ENCODE results near the gene PSMB2. TPM values are rescaled to one million over a fixed set of nuclear protein-coding genes. Genes with fewer than 3 reads are reported as not detected.

Gene PSMB2
- polyA plus RNA-seq, 2 of the 4 experiments (the other 2 are of a cell fraction), result 84.6 to 88.3 TPM

- TF ChIP-seq ELK1 (IDR thresholded peaks at IDR 0.05; ENCODE audit: low read depth, low read length) (no peak), CBX2 (IDR thresholded peaks at IDR 0.05; ENCODE audit: borderline replicate concordance, low read depth) (no peak), KDM5A (IDR thresholded peaks at IDR 0.05) (no peak), RARB (CRISPR knock-in tag; IDR thresholded peaks at IDR 0.05) (no peak), ATOH8 (CRISPR knock-in tag; IDR thresholded peaks at IDR 0.05; ENCODE audit: low read depth) (no peak), TP53 (CRISPR knock-in tag; IDR thresholded peaks at IDR 0.05) (no peak), ZC3H11A (IDR thresholded peaks at IDR 0.05) (no peak), EHF (CRISPR knock-in tag; IDR thresholded peaks at IDR 0.05) (no peak), NFE2L2 (conservative IDR thresholded peaks at IDR 0.05; ENCODE audit: low read length) (no peak), EHMT2 (IDR thresholded peaks at IDR 0.05; ENCODE audit: low read depth) (no peak), HOXB13 (CRISPR knock-in tag; IDR thresholded peaks at IDR 0.05; ENCODE audit: low read depth) (no peak), RAD21 (conservative IDR thresholded peaks at IDR 0.05 in 1 of 2, IDR thresholded peaks at IDR 0.05 in 1 of 2) (no peak), RNF2 (IDR thresholded peaks at IDR 0.05; ENCODE audit: borderline replicate concordance, low read depth) (no peak), MYC (IDR thresholded peaks at IDR 0.05; ENCODE audit: borderline replicate concordance, low read length) (no peak), KDM1A (IDR thresholded peaks at IDR 0.05; ENCODE audit: low read depth) (no peak), CHD2 (IDR thresholded peaks at IDR 0.05; ENCODE audit: low read length, partially characterized antibody) (no peak), ZFP36 (IDR thresholded peaks at IDR 0.05; ENCODE audit: borderline replicate concordance, partially characterized antibody) (no peak)
- no peak for FAIRE-seq
- ATAC-seq, result peak in 1 of 2 experiments; percentile 44; a peak in 2 of 6 replicates
- no peak overlapping the region for H3K4me3 ChIP-seq
- ChIA-PET CTCF (interaction anchor here (1.6 to 2.3 kb wide), 3 partner anchors 15 to 81 kb away, joined by 5 to 11 read pairs (median 8); no protein-coding TSS in a partner anchor), POLR2A (no interaction called here)
- DNase-seq (ENCODE audit: low read depth in 1 of 2, low spot score in 1 of 2), result peak; percentile 11 to 31
- H3K4me2 ChIP-seq, result no peak overlapping the region
- no peaks in the 10 kb centered on the region for H3K9me3 ChIP-seq
- no peaks in the 10 kb centered on the region for H3K4me1 ChIP-seq
- no peak overlapping the region for H3K27ac ChIP-seq
- 1% methylated on average over 3 of the region's 3 CpGs for WGBS (ENCODE audit: missing lambda C conversion rate)
These were observed 4.7 kb upstream of the PSMB2 start for GRCh38 chr1:35646043-35646442.

GRCh38 chr1:35644204-35644603, 2.9 kb upstream of the PSMB2 start:
- H3K4me1 ChIP-seq, result peaks cover 8% of the 10 kb centered on the region; the same call in 2 of the 3 replicates
- ChIA-PET POLR2A (no interaction called here), CTCF (interaction anchor here (2.3 kb wide), 1 partner anchor 16 kb away, joined by 5 read pairs; no protein-coding TSS in a partner anchor)
- 3% methylated on average over 2 of the region's 2 CpGs for whole genome bisulfite sequencing (ENCODE audit: missing lambda C conversion rate)
- no peaks in the 10 kb centered on the region for H3K9me3 ChIP-seq
- no peak overlapping the region for H3K27ac ChIP-seq
- DNase-seq (ENCODE audit: low read depth in 1 of 2, low spot score in 1 of 2) (no peak), FAIRE-seq (no peak), ATAC-seq (no peak)
- no peak for TF ChIP-seq CHD2 (IDR thresholded peaks at IDR 0.05; ENCODE audit: low read length, partially characterized antibody)
- H3K4me3 ChIP-seq, result no peak overlapping the region
- H3K4me2 ChIP-seq, result no peak overlapping the region

- H3K4me2 ChIP-seq, result peak overlapping the region; percentile 84
- H3K4me3 ChIP-seq, result peak overlapping the region; percentile 90
- no peak for FAIRE-seq
- H3K27ac ChIP-seq, result peak overlapping the region; percentile 92 to 96
- ATAC-seq, result peak in 1 of 2 experiments; percentile 31; a peak in 3 of 6 replicates
- ChIA-PET POLR2A (interaction anchor here (0.7 to 0.9 kb wide), 2 partner anchors 69 to 73 kb away, joined by 5 to 9 read pairs; no protein-coding TSS in a partner anchor), CTCF (interaction anchor here (0.6 kb wide), 1 partner anchor 146 kb away, joined by 3 read pairs; no protein-coding TSS in a partner anchor)
- no peaks in the 10 kb centered on the region for H3K9me3 ChIP-seq
- WGBS (ENCODE audit: missing lambda C conversion rate), result 2% methylated on average over 14 of the region's 14 CpGs
- no peak for TF ChIP-seq CEBPB (IDR thresholded peaks at IDR 0.05)
- TF ChIP-seq EP300 (IDR thresholded peaks at IDR 0.05), result no peak
- TF ChIP-seq MAFK (IDR thresholded peaks at IDR 0.05; ENCODE audit: partially characterized antibody), result no peak
- no peak for TF ChIP-seq ZSCAN20 (CRISPR knock-in tag; IDR thresholded peaks at IDR 0.05)
- H3K4me1 ChIP-seq, result peaks cover 18% of the 10 kb centered on the region; the same call in 2 of the 3 replicates
- DNase-seq (ENCODE audit: low read depth in 1 of 2, low spot score in 1 of 2), result peak in 1 of 2 experiments; percentile 47
These were observed 1.2 kb upstream of the PSMB2 start for GRCh38 chr1:35642471-35642955.
